ENCODE results near the gene PFKM. TPM values are rescaled to one million over a fixed set of nuclear protein-coding genes. Genes with fewer than 3 reads are reported as not detected.
"Not testable (repeated sequence)": the region's sequence is repeated elsewhere in the genome, so short reads cannot be mapped to it uniquely, and the experiment has no call there.

The PFKM gene
- total RNA-seq, 2 donors from 2014 or later, result 90.0 to 107 TPM

- H3K9me3 ChIP-seq (ENCODE audit: control insufficient read depth, low read length), result no peaks in the 10 kb centered on the region
- WGBS, 2 experiments (ENCODE audit: insufficient coverage in 1 of 2, insufficient read length in 1 of 2), result 72 to 86% methylated on average over 3 to 5 of the region's 5 CpGs
- H3K9me3 Mint-ChIP-seq, result no peaks in the 10 kb centered on the region
- peak overlapping the region; percentile 96 for H3K27ac ChIP-seq (ENCODE audit: low read depth, low read length)
- peak overlapping the region; percentile 83 for H3K4me3 Mint-ChIP-seq
- peaks cover 19% of the 10 kb centered on the region for H3K4me1 Mint-ChIP-seq
- no peak for TF ChIP-seq CTCF (conservative IDR thresholded peaks at IDR 0.05)
- peaks cover 28% of the 10 kb centered on the region for H3K27me3 Mint-ChIP-seq (ENCODE audit: insufficient read depth)
- H3K4me1 ChIP-seq (ENCODE audit: control insufficient read depth, insufficient read depth, low read length), result peaks cover 4% of the 10 kb centered on the region
- peak overlapping the region; percentile 95 for H3K27ac Mint-ChIP-seq
- DNase-seq, result no peak
- peaks cover 2% of the 10 kb centered on the region for H3K36me3 Mint-ChIP-seq (ENCODE audit: low read depth)
- H3K27me3 ChIP-seq (ENCODE audit: control insufficient read depth, insufficient read depth, low read length, poor library complexity, severe bottlenecking), result peaks cover 31% of the 10 kb centered on the region
- peak overlapping the region; percentile 98 for H3K4me3 ChIP-seq (ENCODE audit: low read length)
- no peaks in the 10 kb centered on the region for H3K36me3 ChIP-seq (ENCODE audit: control insufficient read depth, insufficient read depth, low read length)
- H3K9ac ChIP-seq (ENCODE audit: extremely low read depth, low read length, poor library complexity, severe bottlenecking), result peak overlapping the region; percentile 83
Measured at GRCh38 chr12:48106681-48107613, 12.2 kb upstream of the PFKM start.

GRCh38 chr12:48109424-48109823 is 9.7 kb upstream of the PFKM start:
- H3K27me3 Mint-ChIP-seq (ENCODE audit: insufficient read depth), result peaks cover 28% of the 10 kb centered on the region
- H3K36me3 Mint-ChIP-seq (ENCODE audit: low read depth), result peaks cover 2% of the 10 kb centered on the region

GRCh38 chr12:48110691-48111311 is 8.4 kb upstream of the PFKM start:
- peaks cover 2% of the 10 kb centered on the region for H3K36me3 Mint-ChIP-seq (ENCODE audit: low read depth)
- 91 to 100% methylated on average over 1 of the region's 1 CpG for WGBS, 2 experiments (ENCODE audit: insufficient coverage in 1 of 2, insufficient read length in 1 of 2)
- Histone ChIP-seq H3K4me3 (ENCODE audit: low read length) (no peak overlapping the region), H3K4me1 (ENCODE audit: control insufficient read depth, insufficient read depth, low read length) (peaks cover 4% of the 10 kb centered on the region), H3K9me3 (ENCODE audit: control insufficient read depth, low read length) (no peaks in the 10 kb centered on the region), H3K36me3 (ENCODE audit: control insufficient read depth, insufficient read depth, low read length) (no peaks in the 10 kb centered on the region), H3K9ac (ENCODE audit: extremely low read depth, low read length, poor library complexity, severe bottlenecking) (no peak overlapping the region), H3K27me3 (ENCODE audit: control insufficient read depth, insufficient read depth, low read length, poor library complexity, severe bottlenecking) (peaks cover 31% of the 10 kb centered on the region), H3K27ac (ENCODE audit: low read depth, low read length) (no peak overlapping the region)
- DNase-seq, result no peak
- H3K4me1 Mint-ChIP-seq, result peaks cover 9% of the 10 kb centered on the region
- no peak overlapping the region for H3K4me3 Mint-ChIP-seq
- no peak overlapping the region for H3K27ac Mint-ChIP-seq
- TF ChIP-seq CTCF (conservative IDR thresholded peaks at IDR 0.05), result no peak
- peaks cover 17% of the 10 kb centered on the region for H3K9me3 Mint-ChIP-seq
- peaks cover 28% of the 10 kb centered on the region for H3K27me3 Mint-ChIP-seq (ENCODE audit: insufficient read depth)

More at GRCh38 chr12:48109424-48109823, 9.7 kb upstream of the PFKM start:
- no peaks in the 10 kb centered on the region for H3K9me3 ChIP-seq (ENCODE audit: control insufficient read depth, low read length)
- no peaks in the 10 kb centered on the region for H3K36me3 ChIP-seq (ENCODE audit: control insufficient read depth, insufficient read depth, low read length)
- peaks cover 13% of the 10 kb centered on the region for H3K4me1 Mint-ChIP-seq
- no peak overlapping the region for H3K27ac ChIP-seq (ENCODE audit: low read depth, low read length)
- no peak overlapping the region for H3K4me3 Mint-ChIP-seq
- H3K4me1 ChIP-seq (ENCODE audit: control insufficient read depth, insufficient read depth, low read length), result peaks cover 4% of the 10 kb centered on the region
- peaks cover 6% of the 10 kb centered on the region for H3K9me3 Mint-ChIP-seq
- H3K4me3 ChIP-seq (ENCODE audit: low read length), result no peak overlapping the region
- H3K9ac ChIP-seq (ENCODE audit: extremely low read depth, low read length, poor library complexity, severe bottlenecking), result no peak overlapping the region
- TF ChIP-seq CTCF (conservative IDR thresholded peaks at IDR 0.05), result no peak
- H3K27ac Mint-ChIP-seq, result no peak overlapping the region
- peaks cover 31% of the 10 kb centered on the region for H3K27me3 ChIP-seq (ENCODE audit: control insufficient read depth, insufficient read depth, low read length, poor library complexity, severe bottlenecking)
- no peak for DNase-seq

- DNase-seq; H3K4me3 ChIP-seq (ENCODE audit: low read length); H3K36me3 ChIP-seq (ENCODE audit: control insufficient read depth, insufficient read depth, low read length); H3K27ac ChIP-seq (ENCODE audit: low read depth, low read length); H3K36me3 Mint-ChIP-seq (ENCODE audit: low read depth); H3K4me1 ChIP-seq (ENCODE audit: control insufficient read depth, insufficient read depth, low read length); H3K4me3 Mint-ChIP-seq; H3K27ac Mint-ChIP-seq; H3K4me1 Mint-ChIP-seq; H3K9me3 ChIP-seq (ENCODE audit: control insufficient read depth, low read length); H3K9ac ChIP-seq (ENCODE audit: extremely low read depth, low read length, poor library complexity, severe bottlenecking): not testable (repeated sequence)
- H3K27me3 ChIP-seq (ENCODE audit: control insufficient read depth, insufficient read depth, low read length, poor library complexity, severe bottlenecking), result peaks cover 31% of the 10 kb centered on the region
- H3K9me3 Mint-ChIP-seq, result peaks cover 17% of the 10 kb centered on the region
- WGBS, 2 experiments (ENCODE audit: insufficient coverage in 1 of 2, insufficient read length in 1 of 2), result 94 to 96% methylated on average over 5 of the region's 5 CpGs
- peaks cover 32% of the 10 kb centered on the region for H3K27me3 Mint-ChIP-seq (ENCODE audit: insufficient read depth)
Measured at GRCh38 chr12:48111312-48111693, 7.9 kb upstream of the PFKM start.

Measured in endodermal cell (in vitro differentiated cells).